HEK293 (cell line): ENCODE measurements around the gene MUC4.
A peak's percentile ranks its signal among the peaks of the same experiment; 100 is the strongest.

Experiments used
- CTCF ChIA-PET: fragments of 350-600 bp; formaldehyde crosslinking; extraction: SDS; loops from one replicate; lab custom pipeline; 2021; ENCODE audit warnings: antibody characterized with exemption; lab: Yijun Ruan, JAX
- POLR2A ChIA-PET: fragments of 300-600 bp; formaldehyde crosslinking; extraction: SDS; loops from one replicate; lab custom pipeline; 2020; ENCODE audit warnings: antibody characterized with exemption, inconsistent platforms; lab: Yijun Ruan, JAX
- H3K27ac ChIP-seq: fragments of 200-500 bp; sonication (Bioruptor generic); 2 replicates; pipeline ENCODE4 v1.5.1; 2014; ENCODE audit warnings: low read depth, low read length, control low read depth, inconsistent platforms; ENCODE audit errors: extremely low read depth
- H3K36me3 ChIP-seq, 2 experiments: fragments of 200-500 bp in 1 of 2; sonication (Bioruptor generic) in 1 of 2; 1 replicate in 1 of 2; 2 replicates in 1 of 2; pipeline ENCODE4 v1.5.1; 2014 to 2017; ENCODE audit warnings: inconsistent platforms in 2 of 2, low read length in 2 of 2; ENCODE audit not compliant: control insufficient read depth in 2 of 2, insufficient read depth in 1 of 2
- H3K4me1 ChIP-seq: fragments of 200-500 bp; sonication (Bioruptor generic); 2 replicates; pipeline ENCODE4 v1.5.1; 2014; ENCODE audit warnings: mild to moderate bottlenecking, low read length, inconsistent platforms; ENCODE audit not compliant: control insufficient read depth, insufficient read depth
- H3K4me3 ChIP-seq: 2 replicates; pipeline ENCODE4 v1.5.1; 2011; ENCODE audit warnings: low read depth, mild to moderate bottlenecking, control low read depth, low read length, moderate library complexity
- H3K9me3 ChIP-seq: fragments of 200-500 bp; sonication (Bioruptor generic); 2 replicates; pipeline ENCODE4 v1.5.1; 2014; ENCODE audit warnings: low read depth, low read length, inconsistent platforms; ENCODE audit not compliant: control insufficient read depth, insufficient read depth
- KLF7 ChIP-seq: fragments of 450-650 bp; formaldehyde crosslinking; IDR thresholded peaks from 2 replicates; pipeline ENCODE4 v1.5.1; 2016; ENCODE audit warnings: missing biosample characterization, missing genetic modification characterization, borderline replicate concordance
- SCRT2 ChIP-seq: fragments of 450-650 bp; formaldehyde crosslinking; IDR thresholded peaks from 2 replicates; pipeline ENCODE4 v1.5.1; 2016; ENCODE audit warnings: missing biosample characterization, missing genetic modification characterization
- SETDB1 ChIP-seq: IDR thresholded peaks from one replicate; pipeline ENCODE4 v1.6.1; 2017; ENCODE audit warnings: mild to moderate bottlenecking, low read length, moderate library complexity, mixed read lengths; ENCODE audit not compliant: insufficient read length
- ZFP69B ChIP-seq: fragments of 450-650 bp; formaldehyde crosslinking; IDR thresholded peaks from 2 replicates; pipeline ENCODE4 v1.5.1; 2016; ENCODE audit warnings: missing biosample characterization, missing genetic modification characterization
- ZNF473 ChIP-seq: fragments of 450-650 bp; formaldehyde crosslinking; IDR thresholded peaks from 2 replicates; pipeline ENCODE4 v1.5.1; 2017; ENCODE audit warnings: missing biosample characterization, missing genetic modification characterization
- ZNF514 ChIP-seq: fragments of 450-650 bp; formaldehyde crosslinking; IDR thresholded peaks from 2 replicates; pipeline ENCODE4 v1.5.1; 2016; ENCODE audit warnings: missing biosample characterization, missing genetic modification characterization
- ZNF549 ChIP-seq: fragments of 450-650 bp; IDR thresholded peaks from 2 replicates; pipeline ENCODE4 v1.5.1; 2018; ENCODE audit warnings: missing biosample characterization, missing genetic modification characterization, mild to moderate bottlenecking, inconsistent platforms, moderate library complexity
- ZNF600 ChIP-seq: fragments of 450-650 bp; formaldehyde crosslinking; IDR thresholded peaks from 2 replicates; pipeline ENCODE4 v1.5.1; 2016; ENCODE audit warnings: missing biosample characterization, missing genetic modification characterization
- ZNF624 ChIP-seq: fragments of 450-650 bp; formaldehyde crosslinking; IDR thresholded peaks from 2 replicates; pipeline ENCODE4 v1.5.1; 2017; ENCODE audit warnings: missing biosample characterization, missing genetic modification characterization
- ZNF658 ChIP-seq: fragments of 450-650 bp; formaldehyde crosslinking; IDR thresholded peaks from 2 replicates; pipeline ENCODE4; 2016; ENCODE audit warnings: missing biosample characterization, missing genetic modification characterization
- ZNF776 ChIP-seq: fragments of 450-650 bp; formaldehyde crosslinking; IDR thresholded peaks from 2 replicates; pipeline ENCODE4 v1.5.0; 2017; ENCODE audit warnings: missing biosample characterization, missing genetic modification characterization, borderline replicate concordance
- TF ChIP-seq, protein P1 (sequence below): fragments of 450-650 bp; formaldehyde crosslinking; IDR thresholded peaks from 2 replicates; pipeline ENCODE4 v1.5.1; 2016; ENCODE audit warnings: missing biosample characterization, missing genetic modification characterization
- TF ChIP-seq, protein P2 (sequence below): fragments of 450-650 bp; formaldehyde crosslinking; IDR thresholded peaks from 2 replicates; pipeline ENCODE4 v1.5.1; 2016; ENCODE audit warnings: missing biosample characterization, missing genetic modification characterization
- TF ChIP-seq, protein P3 (sequence below): fragments of 450-650 bp; formaldehyde crosslinking; IDR thresholded peaks from 2 replicates; pipeline ENCODE4 v1.5.1; 2016; ENCODE audit warnings: missing biosample characterization, missing genetic modification characterization
- TF ChIP-seq, protein P4 (sequence below): fragments of 450-650 bp; formaldehyde crosslinking; conservative IDR thresholded peaks from 2 replicates; pipeline ENCODE4 v1.5.1; 2016; ENCODE audit warnings: low read depth, missing biosample characterization, missing genetic modification characterization

MUC4 gene

DNA sequence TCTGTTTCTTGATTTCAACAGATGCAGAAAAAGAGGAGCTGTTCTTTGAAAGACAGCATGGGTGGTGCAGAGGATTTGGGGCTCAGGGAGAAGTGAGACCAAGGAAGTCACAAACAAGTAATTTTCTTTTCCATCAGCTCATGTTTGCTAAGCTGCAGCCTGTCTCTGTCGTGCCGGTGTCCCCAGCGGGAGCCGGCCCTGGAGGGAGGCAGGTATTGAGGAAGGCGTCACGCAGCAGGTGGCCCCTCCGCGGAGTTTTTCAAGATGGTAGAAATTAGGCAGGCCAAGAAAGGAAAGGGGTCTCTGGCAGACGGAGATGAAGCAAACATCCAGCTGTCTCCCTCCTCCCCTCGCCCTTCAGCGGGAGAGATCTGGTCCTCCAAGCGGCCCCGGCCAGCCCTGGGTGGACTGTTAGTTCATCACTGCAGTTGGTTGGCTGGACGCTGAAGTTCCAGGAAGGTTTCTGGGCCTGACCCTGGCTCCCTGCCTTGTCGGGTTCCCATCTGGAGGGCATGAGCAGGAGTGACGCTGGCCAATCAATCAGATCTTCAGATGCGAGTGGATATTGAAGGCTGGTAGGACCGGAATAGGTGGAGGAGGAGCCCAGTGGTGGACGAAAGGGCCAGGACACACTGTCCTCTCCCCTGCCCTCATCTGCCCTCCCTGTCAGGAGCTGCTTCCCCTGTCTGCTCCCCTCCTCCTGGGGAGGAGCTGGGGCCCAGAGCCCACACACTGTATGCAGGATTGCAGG, 27.7 kb upstream of the MUC4 start (continued):
- TF ChIP-seq, protein P1, sequence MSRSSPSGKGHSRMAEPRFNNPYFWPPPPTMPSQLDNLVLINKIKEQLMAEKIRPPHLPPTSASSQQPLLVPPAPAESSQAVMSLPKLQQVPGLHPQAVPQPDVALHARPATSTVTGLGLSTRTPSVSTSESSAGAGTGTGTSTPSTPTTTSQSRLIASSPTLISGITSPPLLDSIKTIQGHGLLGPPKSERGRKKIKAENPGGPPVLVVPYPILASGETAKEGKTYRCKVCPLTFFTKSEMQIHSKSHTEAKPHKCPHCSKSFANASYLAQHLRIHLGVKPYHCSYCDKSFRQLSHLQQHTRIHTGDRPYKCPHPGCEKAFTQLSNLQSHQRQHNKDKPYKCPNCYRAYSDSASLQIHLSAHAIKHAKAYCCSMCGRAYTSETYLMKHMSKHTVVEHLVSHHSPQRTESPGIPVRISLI (tag by site-specific recombination), result no peak
- no peak for TF ChIP-seq ZFP69B

DNA sequence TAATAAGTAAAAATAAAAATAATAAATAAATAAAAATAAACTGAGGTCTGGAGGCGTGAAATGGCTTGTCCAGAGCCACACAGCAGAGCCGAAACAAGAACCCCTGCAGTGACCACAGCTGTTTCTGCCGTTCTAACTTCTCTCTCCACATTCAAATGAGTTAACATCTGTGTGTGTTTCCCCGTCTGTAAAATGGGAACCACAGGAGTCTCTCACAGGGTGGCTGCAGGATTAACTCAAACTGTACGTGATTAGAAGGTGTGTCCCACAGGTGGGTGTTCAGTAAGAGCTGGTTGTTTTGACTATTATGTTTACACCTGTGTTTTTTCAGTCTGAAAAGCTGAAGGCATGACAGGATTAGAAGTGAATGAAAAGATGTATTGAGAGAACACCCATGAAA, 27.0 kb upstream of the MUC4 start:
- Histone ChIP-seq H3K36me3 (no peaks in the 10 kb centered on the region), H3K9me3 (no peaks in the 10 kb centered on the region), H3K4me3 (no peak overlapping the region), H3K4me1 (no peaks in the 10 kb centered on the region), H3K27ac (no peak overlapping the region)
- ChIA-PET POLR2A (no interaction called here), CTCF (interaction anchor here (2.3 kb wide), 1 partner anchor 12 kb away, joined by 10 read pairs; no protein-coding TSS in a partner anchor)
- peak; percentile 56 for TF ChIP-seq SCRT2 (tag by site-specific recombination)
- TF ChIP-seq KLF7 (tag by site-specific recombination), result no peak

DNA sequence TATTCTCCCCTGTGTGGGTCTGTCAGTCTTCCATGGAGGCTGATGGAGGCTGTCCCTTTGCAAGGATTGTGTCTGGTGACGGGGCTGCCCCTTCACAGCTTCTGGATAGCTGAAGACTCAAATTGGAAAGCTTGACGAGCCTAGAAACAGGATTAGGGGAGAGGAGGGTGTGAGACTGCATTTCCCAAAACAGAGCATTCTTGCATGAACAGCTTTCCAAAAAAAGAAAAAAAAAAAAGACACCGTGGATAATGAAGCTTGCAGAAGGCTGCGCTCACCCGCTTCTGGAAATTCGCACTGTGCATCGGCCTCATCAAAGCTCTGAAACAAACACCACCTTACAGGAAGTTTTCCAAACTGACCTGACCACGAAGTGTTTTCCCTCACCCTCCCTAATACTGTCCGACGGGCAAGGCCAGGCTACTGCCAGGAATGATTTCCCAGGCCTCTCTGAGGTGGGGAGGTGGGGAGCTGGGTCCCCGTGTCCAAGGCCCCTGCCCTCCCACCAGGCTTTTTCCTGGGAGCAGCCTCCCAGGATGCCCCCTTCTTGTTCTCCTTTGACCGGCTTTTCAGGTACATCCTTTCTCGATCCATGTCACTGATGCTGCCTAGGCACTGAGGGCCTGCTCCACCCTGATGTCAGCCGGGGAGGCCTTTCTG, 24.9 kb upstream of the MUC4 start:
- Histone ChIP-seq H3K4me1 (no peaks in the 10 kb centered on the region), H3K4me3 (no peak overlapping the region), H3K9me3 (no peaks in the 10 kb centered on the region)
- no peak for TF ChIP-seq ZNF624 (tag by site-specific recombination)
- TF ChIP-seq SETDB1, result no peak
- TF ChIP-seq ZNF473 (tag by site-specific recombination), result no peak
- no peak for TF ChIP-seq ZNF549 (tag by site-specific recombination)
- TF ChIP-seq, protein P2, sequence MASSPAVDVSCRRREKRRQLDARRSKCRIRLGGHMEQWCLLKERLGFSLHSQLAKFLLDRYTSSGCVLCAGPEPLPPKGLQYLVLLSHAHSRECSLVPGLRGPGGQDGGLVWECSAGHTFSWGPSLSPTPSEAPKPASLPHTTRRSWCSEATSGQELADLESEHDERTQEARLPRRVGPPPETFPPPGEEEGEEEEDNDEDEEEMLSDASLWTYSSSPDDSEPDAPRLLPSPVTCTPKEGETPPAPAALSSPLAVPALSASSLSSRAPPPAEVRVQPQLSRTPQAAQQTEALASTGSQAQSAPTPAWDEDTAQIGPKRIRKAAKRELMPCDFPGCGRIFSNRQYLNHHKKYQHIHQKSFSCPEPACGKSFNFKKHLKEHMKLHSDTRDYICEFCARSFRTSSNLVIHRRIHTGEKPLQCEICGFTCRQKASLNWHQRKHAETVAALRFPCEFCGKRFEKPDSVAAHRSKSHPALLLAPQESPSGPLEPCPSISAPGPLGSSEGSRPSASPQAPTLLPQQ (tag by site-specific recombination), result no peak
- no peak for TF ChIP-seq ZNF600 (tag by site-specific recombination)
- TF ChIP-seq, protein P3, sequence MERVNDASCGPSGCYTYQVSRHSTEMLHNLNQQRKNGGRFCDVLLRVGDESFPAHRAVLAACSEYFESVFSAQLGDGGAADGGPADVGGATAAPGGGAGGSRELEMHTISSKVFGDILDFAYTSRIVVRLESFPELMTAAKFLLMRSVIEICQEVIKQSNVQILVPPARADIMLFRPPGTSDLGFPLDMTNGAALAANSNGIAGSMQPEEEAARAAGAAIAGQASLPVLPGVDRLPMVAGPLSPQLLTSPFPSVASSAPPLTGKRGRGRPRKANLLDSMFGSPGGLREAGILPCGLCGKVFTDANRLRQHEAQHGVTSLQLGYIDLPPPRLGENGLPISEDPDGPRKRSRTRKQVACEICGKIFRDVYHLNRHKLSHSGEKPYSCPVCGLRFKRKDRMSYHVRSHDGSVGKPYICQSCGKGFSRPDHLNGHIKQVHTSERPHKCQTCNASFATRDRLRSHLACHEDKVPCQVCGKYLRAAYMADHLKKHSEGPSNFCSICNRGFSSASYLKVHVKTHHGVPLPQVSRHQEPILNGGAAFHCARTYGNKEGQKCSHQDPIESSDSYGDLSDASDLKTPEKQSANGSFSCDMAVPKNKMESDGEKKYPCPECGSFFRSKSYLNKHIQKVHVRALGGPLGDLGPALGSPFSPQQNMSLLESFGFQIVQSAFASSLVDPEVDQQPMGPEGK (tag by site-specific recombination), result no peak
- TF ChIP-seq, protein P4, sequence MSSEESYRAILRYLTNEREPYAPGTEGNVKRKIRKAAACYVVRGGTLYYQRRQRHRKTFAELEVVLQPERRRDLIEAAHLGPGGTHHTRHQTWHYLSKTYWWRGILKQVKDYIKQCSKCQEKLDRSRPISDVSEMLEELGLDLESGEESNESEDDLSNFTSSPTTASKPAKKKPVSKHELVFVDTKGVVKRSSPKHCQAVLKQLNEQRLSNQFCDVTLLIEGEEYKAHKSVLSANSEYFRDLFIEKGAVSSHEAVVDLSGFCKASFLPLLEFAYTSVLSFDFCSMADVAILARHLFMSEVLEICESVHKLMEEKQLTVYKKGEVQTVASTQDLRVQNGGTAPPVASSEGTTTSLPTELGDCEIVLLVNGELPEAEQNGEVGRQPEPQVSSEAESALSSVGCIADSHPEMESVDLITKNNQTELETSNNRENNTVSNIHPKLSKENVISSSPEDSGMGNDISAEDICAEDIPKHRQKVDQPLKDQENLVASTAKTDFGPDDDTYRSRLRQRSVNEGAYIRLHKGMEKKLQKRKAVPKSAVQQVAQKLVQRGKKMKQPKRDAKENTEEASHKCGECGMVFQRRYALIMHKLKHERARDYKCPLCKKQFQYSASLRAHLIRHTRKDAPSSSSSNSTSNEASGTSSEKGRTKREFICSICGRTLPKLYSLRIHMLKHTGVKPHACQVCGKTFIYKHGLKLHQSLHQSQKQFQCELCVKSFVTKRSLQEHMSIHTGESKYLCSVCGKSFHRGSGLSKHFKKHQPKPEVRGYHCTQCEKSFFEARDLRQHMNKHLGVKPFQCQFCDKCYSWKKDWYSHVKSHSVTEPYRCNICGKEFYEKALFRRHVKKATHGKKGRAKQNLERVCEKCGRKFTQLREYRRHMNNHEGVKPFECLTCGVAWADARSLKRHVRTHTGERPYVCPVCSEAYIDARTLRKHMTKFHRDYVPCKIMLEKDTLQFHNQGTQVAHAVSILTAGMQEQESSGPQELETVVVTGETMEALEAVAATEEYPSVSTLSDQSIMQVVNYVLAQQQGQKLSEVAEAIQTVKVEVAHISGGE, result no peak
- TF ChIP-seq ZNF514, result no peak
- no peak for TF ChIP-seq ZNF658 (tag by site-specific recombination)
- no peak for TF ChIP-seq ZNF776
- TF ChIP-seq, all 188 proteins: peak for 0
- POLR2A ChIA-PET, result no interaction called here
- no peaks in the 10 kb centered on the region for H3K36me3 ChIP-seq
- CTCF ChIA-PET, result interaction anchor here (1.4 kb wide), 1 partner anchor 14 kb away, joined by 6 read pairs; no protein-coding TSS in a partner anchor
- no peak overlapping the region for H3K27ac ChIP-seq
